Body of pancreas (tissue), 4 donors: ENCODE measurements around the gene DCLK2.

Experiments
- CTCF ChIP-seq, 7 experiments: fragments of 450-650 bp in 4 of 7; fragments of 200-600 bp in 3 of 7; sonication (generic) in 3 of 7; IDR thresholded peaks; one replicate each; pipeline ENCODE4 v1.5.1; 2016 to 2019; ENCODE audit warnings: antibody characterized with exemption in 7 of 7
- POLR2A ChIP-seq, 3 donors: fragments of 450-650 bp; IDR thresholded peaks; one replicate each; pipeline ENCODE4 v1.6.1; 2016; ENCODE audit warnings: antibody characterized with exemption in 3 of 3, mild to moderate bottlenecking in 2 of 3

DNA sequence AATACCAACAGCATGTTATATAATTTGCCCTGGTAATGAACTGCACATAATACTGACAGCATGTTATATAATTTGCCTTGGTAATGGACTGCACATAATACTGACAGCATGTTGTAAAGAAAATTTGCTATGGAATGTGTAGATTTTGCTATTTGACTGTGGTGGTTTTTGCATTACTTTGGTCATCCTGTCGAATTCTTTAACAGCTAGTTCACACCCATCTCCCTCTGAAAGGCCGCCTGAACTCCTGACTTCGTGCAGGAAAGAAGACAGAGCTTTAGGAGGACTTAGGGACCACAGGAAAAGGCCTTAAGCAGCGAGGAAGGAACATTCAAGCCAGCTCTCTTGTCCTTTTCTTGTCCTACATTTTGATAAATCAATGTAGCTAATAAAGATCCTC, 45.2 kb upstream of the DCLK2 start:
- TF ChIP-seq CTCF (IDR thresholded peaks at IDR 0.05) (no peak), POLR2A (IDR thresholded peaks at IDR 0.05) (no peak)
